ENCODE results near the gene ROBO4. TPM values are rescaled to one million over a fixed set of nuclear protein-coding genes. Genes with fewer than 3 reads are reported as not detected.

Gene ROBO4
- total RNA-seq, 1 experiment from 2014 or later = not detected

GRCh38 chr11:124934862-124935547, 37.3 kb upstream of the ROBO4 start:
- DNase-seq (ENCODE audit: low read depth, low spot score) (no peak), ATAC-seq (peak; percentile 68)
- Histone ChIP-seq H3K79me2 (ENCODE audit: insufficient read depth, low read length) (no peaks in the 10 kb centered on the region), H3K4me1 (ENCODE audit: control insufficient read depth in 1 of 2, insufficient read depth in 2 of 2, low read length in 2 of 2) (peaks cover 0 to 5% of the 10 kb centered on the region in 2 experiments; a peak in 1 of 4 replicates), H3K9me2 (ENCODE audit: insufficient read depth) (no peaks in the 10 kb centered on the region), H4K20me1 (ENCODE audit: insufficient read depth) (no peaks in the 10 kb centered on the region), H3K4me2 (ENCODE audit: low read length) (peak overlapping the region; percentile 4; the same call in 1 of the 2 replicates), H2AFZ (ENCODE audit: low read depth, low read length, poor library complexity, severe bottlenecking) (no peak overlapping the region), H3K27me3 (ENCODE audit: insufficient read depth, low read length) (no peaks in the 10 kb centered on the region), H3K27ac (ENCODE audit: low read depth, low read length) (no peak overlapping the region), H3K9ac (ENCODE audit: low read length) (no peak overlapping the region), H3K36me3 (ENCODE audit: control insufficient read depth in 1 of 2, insufficient read depth in 2 of 2, low read length in 2 of 2) (no peaks in the 10 kb centered on the region), H3K9me3 (ENCODE audit: control insufficient read depth in 1 of 2, insufficient read depth in 1 of 2, low read depth in 1 of 2, low read length in 2 of 2) (no peaks in the 10 kb centered on the region), H3K4me3 (replicated peaks in 1 of 2; ENCODE audit: low read depth in 1 of 2, low read length in 2 of 2) (no peak overlapping the region)
- intact Hi-C loops (cut with micrococcal nuclease) = no loop called here
- 0 out of 2 replicates have a peak, but pooled peaks have one; percentile 8 for TF ChIP-seq RAD21 (IDR thresholded peaks at IDR 0.05; ENCODE audit: low read depth)
- TF ChIP-seq POLR2A (IDR thresholded peaks at IDR 0.05; ENCODE audit: borderline replicate concordance, extremely low read depth, insufficient read depth, insufficient read length) = no peak
- peak in 2 of 3 experiments; percentile 8 to 42; a peak in 3 of 6 replicates for TF ChIP-seq CTCF (IDR thresholded peaks at IDR 0.05 in 2 of 3, conservative IDR thresholded peaks at IDR 0.05 in 1 of 3; ENCODE audit: borderline replicate concordance in 1 of 3, insufficient read depth in 1 of 3, low read depth in 2 of 3, low read length in 2 of 3)
- ChIA-PET POLR2A (interaction anchor here (1.4 kb wide), 1 partner anchor 59 kb away, joined by 4 read pairs; no protein-coding TSS in a partner anchor), RAD21 (ENCODE audit: low non-redundant PET in 1 of 2, low total read pairs in 2 of 2, uncharacterized antibody in 2 of 2, unreplicated experiment in 2 of 2) (no interaction called here), CTCF (no interaction called here)
- BruUV-seq (replicated peaks) = no TSS peak

- H3K79me2 ChIP-seq (ENCODE audit: insufficient read depth, low read length) = no peaks in the 10 kb centered on the region
- RAD21 ChIA-PET (ENCODE audit: low non-redundant PET in 1 of 2, low total read pairs in 2 of 2, uncharacterized antibody in 2 of 2, unreplicated experiment in 2 of 2) = no interaction called here
- H3K4me2 ChIP-seq (ENCODE audit: low read length) = no peak overlapping the region
- no TSS peak for BruUV-seq (replicated peaks)
- no peaks in the 10 kb centered on the region for H3K9me2 ChIP-seq (ENCODE audit: insufficient read depth)
- H3K36me3 ChIP-seq (ENCODE audit: control insufficient read depth in 1 of 2, insufficient read depth in 2 of 2, low read length in 2 of 2) = no peaks in the 10 kb centered on the region
- no peak overlapping the region for H3K4me3 ChIP-seq (replicated peaks in 1 of 2; ENCODE audit: low read depth in 1 of 2, low read length in 2 of 2)
- no peaks in the 10 kb centered on the region for H3K9me3 ChIP-seq (ENCODE audit: control insufficient read depth in 1 of 2, insufficient read depth in 1 of 2, low read depth in 1 of 2, low read length in 2 of 2)
- H4K20me1 ChIP-seq (ENCODE audit: insufficient read depth) = no peaks in the 10 kb centered on the region
- no peaks in the 10 kb centered on the region for H3K27me3 ChIP-seq (ENCODE audit: insufficient read depth, low read length)
- POLR2A ChIA-PET = no interaction called here
- intact Hi-C loops (cut with micrococcal nuclease) = no loop called here
- H3K27ac ChIP-seq (ENCODE audit: low read depth, low read length) = no peak overlapping the region
- H3K4me1 ChIP-seq (ENCODE audit: control insufficient read depth in 1 of 2, insufficient read depth in 2 of 2, low read length in 2 of 2) = peaks cover 0 to 5% of the 10 kb centered on the region in 2 experiments; a peak in 1 of 4 replicates
- CTCF ChIA-PET = no interaction called here
- ATAC-seq = no peak
- no peak overlapping the region for H2AFZ ChIP-seq (ENCODE audit: low read depth, low read length, poor library complexity, severe bottlenecking)
- no peak overlapping the region for H3K9ac ChIP-seq (ENCODE audit: low read length)
- DNase-seq (ENCODE audit: low read depth, low spot score) = no peak
- TF ChIP-seq ELF1 (IDR thresholded peaks at IDR 0.05; ENCODE audit: borderline replicate concordance, low read depth) = no peak
- TF ChIP-seq REST (IDR thresholded peaks at IDR 0.05; ENCODE audit: low read depth) = no peak
- TF ChIP-seq POLR2A (IDR thresholded peaks at IDR 0.05; ENCODE audit: borderline replicate concordance, extremely low read depth, insufficient read depth, insufficient read length) = no peak
- no peak for TF ChIP-seq ZNF274 (IDR thresholded peaks at IDR 0.05; ENCODE audit: low read depth, low read length)
- no peak for TF ChIP-seq SIN3A (IDR thresholded peaks at IDR 0.05; ENCODE audit: low read depth)
- TF ChIP-seq RAD21 (IDR thresholded peaks at IDR 0.05; ENCODE audit: low read depth) = no peak
- no peak for TF ChIP-seq POLR2AphosphoS5 (IDR thresholded peaks at IDR 0.05; ENCODE audit: low read depth, low read length)
- no peak for TF ChIP-seq YY1 (IDR thresholded peaks at IDR 0.05; ENCODE audit: extremely low read depth, insufficient replicate concordance, low read depth, low read length)
- TF ChIP-seq JUND (IDR thresholded peaks at IDR 0.05) = no peak
- no peak for TF ChIP-seq CEBPB (IDR thresholded peaks at IDR 0.05; ENCODE audit: low read depth)
- TF ChIP-seq ATF3 (IDR thresholded peaks at IDR 0.05) = no peak
Observed at GRCh38 chr11:124930799-124931198, 33.1 kb upstream of the ROBO4 start.

All from HCT116 (cell line).